K562 (cell line): Measurements from ENCODE around the gene EFR3B. TPM values are rescaled to one million over a fixed set of nuclear protein-coding genes. Genes with fewer than 3 reads are reported as not detected.

Source experiments
- ATAC-seq: fragments of 200-7000 bp; cut with Tn5 transposase; 3 replicates; pipeline ENCODE4 v1.9.1; 2020; ENCODE audit warnings: moderate library complexity
- BruUV-seq: library from RNA; stranded (reverse); fragments of 400-500 nt; replicated peaks from 2 replicates; lab custom pipeline; 2021; lab: Mats Ljungman, UMichigan
- CTCF ChIA-PET: fragments of 300-600 bp; formaldehyde crosslinking; extraction: SDS; loops from one replicate; lab custom pipeline; 2021; ENCODE audit warnings: low intra/inter-chr PET ratio; lab: Yijun Ruan, JAX
- POLR2A ChIA-PET: fragments of 300-600, 350-650 bp; sonication (Branson Sonifier 250); formaldehyde crosslinking; extraction: SDS; loops from one replicate; lab custom pipeline; 2021; ENCODE audit warnings: antibody characterized with exemption, inconsistent platforms; lab: Yijun Ruan, JAX
- DNase-seq, 4 experiments: peaks; one replicate each; pipeline versions ENCODE4 v3.0.0 to v3.0.0-alpha.2; 2011 to 2018; ENCODE audit warnings: low spot score in 3 of 4, mixed read lengths in 3 of 4; ENCODE audit errors: extremely low read depth in 1 of 4
- FAIRE-seq: peaks from 2 replicates; lab custom pipeline; 2011; peaks lifted over from hg19 to GRCh38; lab: Jason Lieb, UNC
- H2AFZ ChIP-seq: 2 replicates; pipeline ENCODE4 v1.6.0; 2011; ENCODE audit warnings: low read depth, low read length, control low read depth, inconsistent platforms
- H3K27ac ChIP-seq: fragments of 200-600 bp; 3 replicates; pipeline ENCODE4 v1.8.0; 2011; ENCODE audit warnings: low read depth, mild to moderate bottlenecking, control low read depth, inconsistent platforms, low read length, moderate library complexity, mixed read lengths; ENCODE audit errors: extremely low read depth
- H3K27me3 ChIP-seq, 2 experiments: fragments of 300-600 bp in 1 of 2; 2 replicates in 1 of 2; 3 replicates in 1 of 2; pipeline versions ENCODE4 v1.6.0 to v1.8.0; 2011; ENCODE audit warnings: inconsistent platforms in 2 of 2, low read length in 2 of 2, mild to moderate bottlenecking in 1 of 2, mixed read lengths in 1 of 2, moderate library complexity in 1 of 2; ENCODE audit not compliant: control insufficient read depth in 2 of 2, insufficient read depth in 2 of 2
- H3K36me3 ChIP-seq: fragments of 300-600 bp; 3 replicates; pipeline ENCODE4 v1.8.0; 2011; ENCODE audit warnings: mild to moderate bottlenecking, low read length, inconsistent platforms; ENCODE audit not compliant: control insufficient read depth, insufficient read depth
- H3K4me1 ChIP-seq, 2 experiments: fragments of 200-600 bp in 1 of 2; replicated peaks in 1 of 2; 2 replicates in 1 of 2; 3 replicates in 1 of 2; pipeline versions ENCODE4 v1.5.1 to v1.8.0; 2011; ENCODE audit warnings: inconsistent platforms in 2 of 2, low read length in 2 of 2, mild to moderate bottlenecking in 1 of 2, mixed read lengths in 1 of 2, moderate library complexity in 1 of 2; ENCODE audit not compliant: control insufficient read depth in 2 of 2, insufficient read depth in 2 of 2
- H3K4me2 ChIP-seq: 2 replicates; pipeline ENCODE4 v1.6.1; 2011; ENCODE audit warnings: low read length, control low read depth, inconsistent platforms, mixed read lengths; ENCODE audit not compliant: insufficient read depth
- H3K4me3 ChIP-seq: fragments of 200-600 bp; sonication (generic), shearing (Covaris generic); 2 replicates; pipeline ENCODE4 v1.5.1; 2016; ENCODE audit warnings: control low read depth, inconsistent platforms
- H3K79me2 ChIP-seq: fragments of 200-600 bp; 3 replicates; pipeline ENCODE4 v1.8.0; 2011; ENCODE audit warnings: low read length, inconsistent platforms; ENCODE audit not compliant: control insufficient read depth, insufficient read depth
- H3K9ac ChIP-seq, 2 experiments: 2 replicates each; pipeline versions ENCODE4 v1.6.0 to v1.6.1; 2011; ENCODE audit warnings: low read depth in 2 of 2, low read length in 2 of 2, control low read depth in 1 of 2, inconsistent platforms in 1 of 2, mild to moderate bottlenecking in 1 of 2, mixed read lengths in 1 of 2; ENCODE audit not compliant: insufficient read depth in 1 of 2
- H3K9me1 ChIP-seq: one replicate; pipeline ENCODE4 v1.6.0; 2011; ENCODE audit warnings: inconsistent platforms, mild to moderate bottlenecking, low read length, moderate library complexity; ENCODE audit not compliant: control insufficient read depth, insufficient read depth
- H3K9me3 ChIP-seq: replicated peaks from 2 replicates; pipeline ENCODE4 v1.5.1; 2011; ENCODE audit warnings: low read depth, low read length, inconsistent platforms; ENCODE audit not compliant: control insufficient read depth, insufficient read depth
- H4K20me1 ChIP-seq: replicated peaks from 2 replicates; pipeline ENCODE4 v1.6.1; 2011; ENCODE audit warnings: low read length, inconsistent platforms, mixed read lengths; ENCODE audit not compliant: control insufficient read depth, insufficient read depth
- ETV6 ChIP-seq, 3 experiments: fragments of 150-350 bp in 1 of 3; sonication (generic) in 1 of 3; formaldehyde crosslinking in 1 of 3; IDR thresholded peaks; 2 replicates each; pipeline versions ENCODE4 v1.6.1 to v1.8.0; 2014 to 2022; ENCODE audit warnings: borderline replicate concordance in 2 of 3, low read depth in 2 of 3, antibody characterized with exemption in 1 of 3, low read length in 1 of 3, mild to moderate bottlenecking in 1 of 3, missing genetic modification reagents in 1 of 3
- EWSR1 ChIP-seq: fragments of 450-650 bp; IDR thresholded peaks from 2 replicates; pipeline ENCODE4 v1.6.1; 2018; ENCODE audit warnings: borderline replicate concordance, mild to moderate bottlenecking, low read depth, moderate library complexity; ENCODE audit not compliant: partially characterized antibody
- IRF2 ChIP-seq: sonication (generic); formaldehyde crosslinking; IDR thresholded peaks from 2 replicates; pipeline ENCODE4 v1.8.1; 2022; ENCODE audit warnings: mild to moderate bottlenecking, missing genetic modification reagents
- MEIS2 ChIP-seq: fragments of 450-650 bp; IDR thresholded peaks from 2 replicates; pipeline ENCODE4 v1.6.1; 2014; ENCODE audit warnings: mild to moderate bottlenecking; ENCODE audit not compliant: partially characterized antibody
- PHF21A ChIP-seq: fragments of 450-650 bp; IDR thresholded peaks from 2 replicates; pipeline ENCODE4 v1.6.1; 2017; ENCODE audit warnings: low read depth, borderline replicate concordance
- POLR2B ChIP-seq: fragments of 450-650 bp; IDR thresholded peaks from 2 replicates; pipeline ENCODE4 v1.6.1; 2018; ENCODE audit warnings: low read depth; ENCODE audit not compliant: partially characterized antibody
- RFX7 ChIP-seq: fragments of 250-450 bp; sonication (Bioruptor Pico); IDR thresholded peaks from 2 replicates; pipeline ENCODE4 v1.5.1; 2021; ENCODE audit warnings: mild to moderate bottlenecking
- SOX6 ChIP-seq: fragments of 450-650 bp; IDR thresholded peaks from 2 replicates; pipeline ENCODE4 v1.6.1; 2014; ENCODE audit warnings: mild to moderate bottlenecking
- TEAD4 ChIP-seq, 2 experiments: sonication (generic) in 1 of 2; formaldehyde crosslinking in 1 of 2; IDR thresholded peaks; 2 replicates each; pipeline versions ENCODE4 v1.6.1 to v1.8.0; 2012 to 2022; ENCODE audit warnings: borderline replicate concordance in 1 of 2, inconsistent platforms in 1 of 2, low read length in 1 of 2, mild to moderate bottlenecking in 1 of 2, missing genetic modification reagents in 1 of 2
- THRB ChIP-seq: fragments of 450-650 bp; formaldehyde crosslinking; conservative IDR thresholded peaks from 2 replicates; pipeline ENCODE4 v1.4.0; 2022; ENCODE audit warnings: mild to moderate bottlenecking, missing genetic modification characterization
- ZNF253 ChIP-seq: fragments of 250-450 bp; sonication (Bioruptor Pico); conservative IDR thresholded peaks from 2 replicates; pipeline ENCODE4 v1.6.1; 2021; ENCODE audit warnings: mild to moderate bottlenecking
- ZNF263 ChIP-seq: sonication (generic); formaldehyde crosslinking; IDR thresholded peaks from 2 replicates; pipeline ENCODE4 v1.8.0; 2022; ENCODE audit warnings: mild to moderate bottlenecking, missing genetic modification reagents, borderline replicate concordance
- ZNF644 ChIP-seq: fragments of 200-800 bp; sonication (Bioruptor generic); IDR thresholded peaks from 2 replicates; pipeline ENCODE4 v1.6.1; 2016; ENCODE audit warnings: low read depth, missing genetic modification characterization, missing compliant biosample characterization
- WGBS: fragments of 100-300 bp; shearing (Covaris generic); methylation state at CpG from one replicate; pipeline ENCODE4 v1.1.6; 2016; ENCODE audit warnings: low coverage, mixed read lengths; ENCODE audit not compliant: insufficient coverage; ENCODE audit errors: missing lambda C conversion rate; 5-methylcytosine and 5-hydroxymethylcytosine counted together
- in situ Hi-C: fragments of 300-500 bp; cut with MboI; formaldehyde crosslinking; loops from 4 replicates; pipeline ENCODE4 v1.15.0; 2018; ENCODE audit warnings: inconsistent platforms, mixed read lengths
- intact Hi-C: fragments of 100-400 bp; cut with micrococcal nuclease; formaldehyde crosslinking; loops from 2 replicates; pipeline ENCODE4 v1.14.2; 2022
- polyA plus RNA-seq, 8 experiments: library from polyadenylated mRNA; depleted of rRNA in 4 of 8; stranded (reverse) in 5 of 8; unstranded in 3 of 8; fragments of >200 nt; fragmentation: Nextera tagmentation in 2 of 8; fragmentation: Illumina TruSeq in 1 of 8; extraction: Ambion mirVana in 2 of 8; extraction: Trizol in 1 of 8; gene quantifications; 2 replicates each; pipeline versions ENCODE4 v1.2.1 to v1.2.3, GENCODE V29; 2011 to 2014; ENCODE audit warnings: inconsistent platforms in 1 of 8, missing spikeins in 1 of 8
- total RNA-seq, 7 experiments: library from RNA; depleted of rRNA in 6 of 7; stranded (reverse); fragments of >200 nt in 6 of 7; fragmentation: Illumina TruSeq in 2 of 7; extraction: Trizol in 2 of 7; gene quantifications; 2 replicates each; pipeline versions ENCODE4 v1.2.1 to v1.2.3, GENCODE V29; 2011 to 2021; ENCODE audit warnings: low replicate concordance in 1 of 7
- TF ChIP-seq, protein P1 (sequence below): sonication (generic); formaldehyde crosslinking; IDR thresholded peaks from 2 replicates; pipeline ENCODE4 v1.8.1; 2022; ENCODE audit warnings: missing genetic modification reagents

EFR3B gene
- total and polyA plus RNA-seq, 9 of the 15 experiments (the other 6 are each of a cell fraction or from before 2014, with no cell fraction given), result not detected

- FAIRE-seq (no peak), ATAC-seq (no peak)
- intact Hi-C loops, result no loop called here
- BruUV-seq, result no TSS peak
- Histone ChIP-seq H3K27me3 (peaks cover 55 to 80% of the 10 kb centered on the region in 2 experiments), H3K9me3 (no peaks in the 10 kb centered on the region), H3K79me2 (no peaks in the 10 kb centered on the region), H3K4me3 (no peak overlapping the region), H2AFZ (no peak overlapping the region), H3K27ac (no peak overlapping the region), H3K36me3 (no peaks in the 10 kb centered on the region), H3K4me2 (no peak overlapping the region), H3K9me1 (no peaks in the 10 kb centered on the region), H3K9ac (peak overlapping the region in 1 of 2 experiments; percentile 68; a peak in 2 of 4 replicates), H3K4me1 (no peaks in the 10 kb centered on the region), H4K20me1 (peaks cover 5% of the 10 kb centered on the region)
- in situ Hi-C loops, result no loop called here
- CTCF ChIA-PET, result no interaction called here
- TF ChIP-seq THRB (CRISPR knock-in tag), result no peak
- TF ChIP-seq EWSR1, result no peak
- TF ChIP-seq IRF2, result no peak
- no peak for TF ChIP-seq SOX6
- TF ChIP-seq ZNF263 (CRISPR knock-in tag), result no peak
- TF ChIP-seq PHF21A, result no peak
- TF ChIP-seq MEIS2, result no peak
- no peak for TF ChIP-seq ZNF253 (CRISPR knock-in tag)
- no peak for TF ChIP-seq ZNF644 (tag)
- TF ChIP-seq TEAD4 (IDR thresholded peaks at IDR 0.05; ENCODE audit: low read length), result no peak
- no peak for TF ChIP-seq TEAD4 (CRISPR knock-in tag; IDR thresholded peaks at IDR 0.05; ENCODE audit: borderline replicate concordance)
- TF ChIP-seq, protein P1, sequence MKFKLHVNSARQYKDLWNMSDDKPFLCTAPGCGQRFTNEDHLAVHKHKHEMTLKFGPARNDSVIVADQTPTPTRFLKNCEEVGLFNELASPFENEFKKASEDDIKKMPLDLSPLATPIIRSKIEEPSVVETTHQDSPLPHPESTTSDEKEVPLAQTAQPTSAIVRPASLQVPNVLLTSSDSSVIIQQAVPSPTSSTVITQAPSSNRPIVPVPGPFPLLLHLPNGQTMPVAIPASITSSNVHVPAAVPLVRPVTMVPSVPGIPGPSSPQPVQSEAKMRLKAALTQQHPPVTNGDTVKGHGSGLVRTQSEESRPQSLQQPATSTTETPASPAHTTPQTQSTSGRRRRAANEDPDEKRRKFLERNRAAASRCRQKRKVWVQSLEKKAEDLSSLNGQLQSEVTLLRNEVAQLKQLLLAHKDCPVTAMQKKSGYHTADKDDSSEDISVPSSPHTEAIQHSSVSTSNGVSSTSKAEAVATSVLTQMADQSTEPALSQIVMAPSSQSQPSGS (CRISPR knock-in tag), result no peak
- TF ChIP-seq ETV6 (IDR thresholded peaks at IDR 0.05; ENCODE audit: borderline replicate concordance in 1 of 2, low read depth in 2 of 2, low read length in 1 of 2), result no peak
- TF ChIP-seq ETV6 (CRISPR knock-in tag; IDR thresholded peaks at IDR 0.05; ENCODE audit: borderline replicate concordance), result no peak
- no peak for TF ChIP-seq POLR2B
- TF ChIP-seq RFX7, result no peak
- TF ChIP-seq, all 486 proteins: peak for 0
- POLR2A ChIA-PET, result no interaction called here
- DNase-seq, result no peak
- 2% methylated on average over 12 of the region's 13 CpGs for WGBS
Measured at GRCh38 chr2:25116956-25117355, 75.1 kb downstream of the EFR3B start.
